ENCODE data around the gene INCA1. TPM values are rescaled to one million over a fixed set of nuclear protein-coding genes. Genes with fewer than 3 reads are reported as not detected.

Gene INCA1, protein sequence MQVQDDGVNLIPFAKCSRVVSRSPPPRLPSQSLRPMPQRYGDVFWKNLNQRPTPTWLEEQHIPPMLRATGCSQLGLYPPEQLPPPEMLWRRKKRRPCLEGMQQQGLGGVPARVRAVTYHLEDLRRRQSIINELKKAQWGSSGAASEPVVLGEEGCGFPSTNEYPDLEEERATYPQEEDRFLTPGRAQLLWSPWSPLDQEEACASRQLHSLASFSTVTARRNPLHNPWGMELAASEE
- 0.39 TPM in 1 of 2 replicates, not detected in the other for total RNA-seq

DNA sequence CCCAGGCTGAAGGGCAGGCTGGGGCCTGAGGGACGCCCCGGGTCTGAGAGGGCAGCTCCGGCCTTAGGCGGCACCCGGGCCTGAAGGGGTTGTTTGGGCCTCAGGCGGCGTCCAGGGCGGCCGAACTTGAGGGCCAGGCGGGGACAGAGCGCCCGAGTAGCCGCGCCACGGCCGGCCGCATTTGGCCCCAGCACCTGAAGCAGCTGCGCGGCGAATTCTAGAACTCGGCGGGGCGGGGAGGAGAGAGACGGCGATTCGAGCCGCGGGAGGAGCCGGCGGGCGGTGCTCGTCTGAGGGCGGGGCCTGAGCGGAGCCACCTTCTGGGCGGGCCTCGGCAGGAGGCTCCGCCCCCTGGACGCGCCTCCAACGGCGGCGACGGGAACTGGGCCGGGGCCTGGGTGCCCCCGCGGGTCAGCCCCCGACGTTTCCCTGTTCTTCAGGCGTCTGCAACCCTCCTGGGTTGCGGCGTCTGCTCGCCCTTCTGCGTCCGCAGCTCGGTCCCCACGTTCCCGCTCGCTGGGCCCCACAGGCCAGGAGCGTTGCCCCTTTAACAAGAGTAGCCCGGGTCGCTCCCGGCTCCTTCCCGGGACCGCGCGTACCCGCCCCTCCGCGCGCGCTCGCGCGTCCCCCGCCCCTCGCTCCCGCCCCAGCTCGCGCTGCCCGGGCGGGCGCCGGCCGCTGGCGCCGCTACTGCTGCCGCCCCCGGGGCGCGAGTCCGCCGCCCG is at the start of gene INCA1, which contains the start of gene KIF1C:
TSS of gene INCA1 (minus strand) at position 221 of the 725 bp plus-strand sequence. CDS start 3,085 bp downstream, outside the sequence.
TSS of gene KIF1C (plus strand) at position 649 of the 725 bp plus-strand sequence. CDS start 2,297 bp downstream, outside the sequence.

DNA sequence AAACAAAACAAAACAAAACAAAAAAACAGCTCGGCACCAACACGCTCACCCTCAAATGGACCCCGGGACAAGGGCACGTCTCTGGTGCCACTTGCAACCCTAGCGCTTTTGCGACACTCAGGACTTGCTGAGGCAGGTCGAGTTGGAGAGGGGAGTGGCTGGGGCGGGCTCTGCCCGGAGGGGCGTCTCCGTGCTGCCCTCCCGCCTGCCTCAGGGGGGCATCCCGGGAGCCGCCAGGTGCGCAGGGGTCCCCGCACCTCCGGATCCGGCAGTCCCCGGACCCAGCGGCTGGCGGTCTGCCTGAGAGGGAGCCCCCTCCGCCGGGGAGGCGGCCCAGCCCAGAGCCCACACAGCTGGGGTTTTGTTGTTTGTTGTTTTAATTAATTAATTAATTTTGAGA is 38.0 kb upstream of the INCA1 start, which contains the start of gene SLC52A1:
TSS of gene SLC52A1 (minus strand) at position 112 of the 400 bp plus-strand sequence. CDS start 820 bp downstream, outside the sequence.

DNA sequence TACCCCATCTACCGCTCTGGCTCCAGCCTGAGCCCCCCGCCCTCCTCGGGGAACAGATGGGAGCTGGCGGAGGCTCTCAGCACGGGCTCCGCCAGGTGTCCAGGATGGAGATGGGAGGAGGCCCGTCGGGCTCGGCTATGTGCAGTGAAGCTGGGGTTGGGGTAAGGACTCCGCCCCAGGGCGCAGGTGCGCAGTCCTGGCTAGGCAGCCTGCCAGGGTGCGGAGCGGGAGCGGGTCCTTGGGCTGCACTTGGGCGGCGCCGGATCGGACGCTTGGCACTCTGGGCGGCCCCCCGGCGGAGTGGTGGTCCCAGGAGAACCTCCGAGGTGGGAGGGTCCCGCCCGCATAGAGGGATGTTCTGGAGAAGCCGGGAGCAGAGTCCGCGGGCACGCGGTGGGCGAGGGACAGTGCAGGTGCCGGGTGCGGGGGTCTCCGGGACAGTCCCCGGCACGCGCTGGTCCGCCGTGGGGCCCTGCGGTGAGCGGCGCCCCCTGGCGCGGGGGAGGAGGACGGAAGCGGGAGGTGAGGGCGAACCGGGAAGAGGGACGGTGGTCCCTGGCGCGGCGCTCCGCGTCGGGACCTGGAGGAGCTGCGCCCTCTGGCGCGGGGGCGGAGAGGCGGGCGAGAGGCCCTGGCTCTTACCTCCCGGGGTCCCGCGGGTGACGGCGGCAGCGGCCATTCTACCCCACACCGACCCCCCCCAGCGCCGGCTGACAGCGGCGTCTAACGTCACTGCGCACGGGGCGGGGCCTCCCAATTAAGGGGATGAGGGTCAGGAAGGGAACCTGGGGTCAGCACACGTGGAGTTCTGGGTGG is 10.2 kb downstream of the INCA1 start, which contains the start of gene CAMTA2:
TSS of gene CAMTA2 (minus strand) at position 725 of the 816 bp plus-strand sequence. CDS start 1,453 bp downstream, outside the sequence.

DNA sequence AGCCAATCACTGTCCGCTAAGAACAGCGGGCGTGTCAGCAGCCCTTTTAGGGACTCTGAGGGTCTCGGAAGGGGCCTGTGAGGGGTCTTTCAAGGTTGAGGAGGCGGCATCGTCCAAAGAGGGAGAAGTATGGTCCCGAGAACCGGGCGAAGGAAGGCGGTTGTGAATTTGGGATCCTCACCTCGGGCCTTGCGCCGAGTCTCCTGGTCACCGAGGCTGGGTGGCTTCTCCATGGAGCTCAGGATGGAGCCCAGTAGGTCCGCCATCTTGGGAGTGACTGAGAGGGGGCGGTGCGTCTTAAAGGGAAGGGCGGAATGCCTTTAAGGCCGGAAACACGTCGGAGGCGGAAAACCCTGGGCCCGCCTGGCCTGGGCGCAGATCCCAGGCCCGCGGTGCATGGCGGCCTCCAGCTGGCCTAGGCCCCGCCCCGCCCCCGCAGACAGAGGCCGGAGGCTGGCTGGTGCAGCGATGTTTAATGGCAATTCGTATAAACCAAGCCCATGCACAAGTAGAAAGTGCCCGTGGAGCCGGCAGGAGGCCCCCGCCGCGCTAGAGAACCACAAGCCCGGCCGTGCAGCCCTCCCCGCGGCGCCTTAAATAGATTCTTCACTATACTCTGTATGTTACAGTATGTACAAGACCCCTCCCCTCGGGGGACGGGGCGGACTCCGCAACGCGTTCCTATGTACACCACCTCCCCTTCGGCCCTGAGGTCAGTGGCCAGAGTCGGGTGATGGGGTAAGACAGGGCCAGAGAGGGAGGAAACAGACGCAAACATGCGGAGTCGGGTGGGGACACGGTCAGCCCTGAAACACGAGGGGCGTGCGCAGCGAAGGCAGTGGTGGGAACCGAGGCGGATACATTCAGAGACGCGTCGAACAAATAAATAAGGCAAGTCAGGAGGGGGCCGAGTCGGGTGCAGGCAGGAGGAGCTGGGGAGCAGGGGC is 29.5 kb downstream of the INCA1 start, which contains the start of gene SPAG7:
TSS of gene SPAG7 (minus strand) at position 279 of the 947 bp plus-strand sequence. CDS start at position 266, 13 bp downstream.

DNA sequence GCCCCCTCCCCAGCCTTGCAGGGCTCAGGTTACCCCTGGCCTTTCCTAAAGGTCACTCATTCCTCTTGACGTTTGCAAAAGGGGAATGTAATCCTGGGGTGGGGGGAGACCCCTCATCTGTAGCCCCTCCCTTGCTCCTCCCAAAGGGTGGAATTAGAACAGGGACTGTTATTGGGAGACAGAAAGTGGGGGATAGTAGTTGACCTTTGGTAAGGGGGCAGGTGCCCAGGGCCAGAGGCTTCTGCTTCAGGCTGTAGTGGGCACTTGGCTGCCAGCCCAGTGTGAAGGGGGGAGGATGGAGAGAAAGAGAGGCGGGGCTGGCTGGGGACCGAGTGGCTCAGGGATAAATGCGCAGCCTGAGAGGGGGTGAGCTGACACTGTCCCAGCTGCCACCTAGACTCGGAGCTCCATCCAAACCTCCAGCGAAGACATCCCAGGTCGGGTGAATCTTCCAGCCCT is 46.5 kb downstream of the INCA1 start, which contains the start of gene ENO3:
TSS of gene ENO3 (plus strand) at position 374 of the 459 bp plus-strand sequence. CDS start 711 bp downstream, outside the sequence.

DNA sequence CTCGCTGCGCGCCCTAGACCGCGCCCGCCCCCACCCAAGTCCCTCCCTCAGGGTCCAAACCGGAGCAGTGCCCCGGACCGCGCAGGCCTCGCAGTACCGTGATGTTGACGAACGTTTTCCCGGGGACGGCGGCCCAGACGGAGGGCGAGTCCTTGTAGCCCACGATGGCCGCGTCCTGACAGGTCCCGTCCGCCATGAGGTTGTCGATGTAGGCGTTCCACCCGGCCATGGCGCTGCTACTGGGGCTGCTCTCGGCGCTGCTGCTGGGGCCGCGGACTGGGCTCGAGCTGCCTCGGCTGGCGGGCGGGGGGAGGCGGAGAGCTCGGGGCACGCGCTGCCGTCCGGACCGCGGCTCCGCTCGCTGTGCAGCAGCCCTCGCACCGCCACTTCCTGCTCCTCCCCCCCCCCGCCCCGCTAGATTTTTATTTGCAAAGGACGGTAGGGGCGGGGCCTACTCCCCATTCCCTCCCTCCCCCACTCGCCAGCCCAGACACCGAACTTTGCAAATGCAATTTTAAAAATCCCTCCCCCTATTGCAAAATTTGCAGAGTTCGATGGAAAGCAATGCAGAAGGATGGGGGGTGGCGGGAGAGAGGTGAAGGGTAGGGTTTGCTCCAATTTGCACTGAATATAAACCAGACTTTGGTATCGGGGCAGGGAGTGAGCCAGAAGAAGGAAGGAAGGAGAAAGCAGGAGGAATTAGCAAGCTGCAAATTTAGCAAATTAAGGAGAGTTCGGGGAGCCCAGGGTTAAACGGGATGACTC is 49.0 kb downstream of the INCA1 start, which contains the start of gene PFN1:
TSS of gene PFN1 (minus strand) at position 365 of the 765 bp plus-strand sequence. CDS start at position 229, 136 bp downstream.

DNA sequence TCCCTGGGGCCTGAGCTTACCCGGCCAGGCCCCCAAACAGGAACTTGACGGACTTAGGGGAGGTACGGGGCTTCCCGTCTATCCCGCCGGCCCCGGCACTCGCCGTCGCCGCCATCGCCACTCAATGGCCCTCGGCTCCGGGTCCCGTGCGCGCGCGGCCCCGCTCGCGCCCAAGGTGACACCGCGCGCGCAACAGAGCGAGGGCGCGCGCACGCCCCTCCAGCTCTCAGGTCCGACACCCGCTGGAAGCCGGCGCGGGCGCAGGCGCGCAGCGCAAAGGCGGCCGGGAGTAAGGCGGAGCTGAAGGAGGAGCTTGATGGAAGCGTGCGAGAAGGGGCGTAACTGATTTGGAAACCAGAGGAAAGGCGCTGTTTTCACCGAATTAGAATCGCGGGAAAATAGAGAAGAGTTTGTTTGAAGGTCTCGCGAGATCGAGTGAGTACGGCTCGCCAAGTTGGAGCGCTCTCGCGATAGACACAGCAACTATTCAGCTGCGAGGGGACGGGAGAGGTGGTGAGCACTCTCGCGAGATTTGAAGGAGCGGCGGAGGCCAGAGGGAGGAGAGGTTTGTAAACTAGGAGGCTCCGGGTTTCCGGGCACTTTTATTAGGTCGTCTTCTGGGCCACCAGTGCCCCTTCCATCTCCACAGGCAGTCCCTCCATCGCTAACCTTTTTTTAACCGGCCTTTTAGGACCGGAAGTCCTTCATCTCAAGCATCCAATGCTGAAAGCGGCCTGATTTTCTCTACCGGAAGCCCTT is 57.3 kb downstream of the INCA1 start, which contains the start of the genes RNF167 and SLC25A11:
TSS of gene RNF167 (plus strand) at position 473 of the 759 bp plus-strand sequence. CDS start 642 bp downstream, outside the sequence.
TSS of gene SLC25A11 (minus strand) at position 251 of the 759 bp plus-strand sequence. CDS start at position 115, 136 bp downstream.

Other genes starting within 250 kb of the INCA1 start
- not detected in 2 replicates for gene TM4SF5, start 225.6 kb downstream of the INCA1 start, total RNA-seq
- gene VMO1, start 211.2 kb downstream of the INCA1 start, total RNA-seq, result 0.13 and 0.44 TPM in 2 replicates
- not detected in 2 replicates for gene GLTPD2, start 208.6 kb downstream of the INCA1 start, total RNA-seq
- gene PSMB6, start 201.4 kb downstream of the INCA1 start, total RNA-seq, result 334 and 357 TPM in 2 replicates
- 18.0 and 18.8 TPM in 2 replicates for gene PLD2, start 190.4 kb downstream of the INCA1 start, total RNA-seq
- gene MINK1, start 164.2 kb downstream of the INCA1 start, total RNA-seq, result 30.3 and 30.9 TPM in 2 replicates
- gene C17orf107, start 98.0 kb downstream of the INCA1 start, total RNA-seq, result 0.30 and 0.93 TPM in 2 replicates
- 1.5 and 2.5 TPM in 2 replicates for gene CHRNE, start 94.4 kb downstream of the INCA1 start, total RNA-seq
- gene GP1BA, start 65.2 kb downstream of the INCA1 start, total RNA-seq, result 0.05 TPM in 1 of 2 replicates, not detected in the other
- 45.6 and 62.0 TPM in 2 replicates for gene SLC25A11, start 57.5 kb downstream of the INCA1 start, total RNA-seq
- gene RNF167, start 57.3 kb downstream of the INCA1 start, total RNA-seq, result 41.0 and 49.0 TPM in 2 replicates
- 1,622 and 1,639 TPM in 2 replicates for gene PFN1, start 49.0 kb downstream of the INCA1 start, total RNA-seq
- gene ENO3, start 46.4 kb downstream of the INCA1 start, total RNA-seq, result 0.10 TPM in 1 of 2 replicates, not detected in the other
- gene SPAG7, start 29.7 kb downstream of the INCA1 start, total RNA-seq, result 80.1 and 81.1 TPM in 2 replicates
- gene CAMTA2, start 9.8 kb downstream of the INCA1 start, total RNA-seq, result 11.8 and 14.2 TPM in 2 replicates
- 90.9 and 96.7 TPM in 2 replicates for gene KIF1C, start 428 bp upstream of the INCA1 start, total RNA-seq
- 0.69 and 1.00 TPM in 2 replicates for gene SLC52A1, start 37.9 kb upstream of the INCA1 start, total RNA-seq
- gene ZFP3, start 80.9 kb upstream of the INCA1 start, total RNA-seq, result 0.94 and 1.1 TPM in 2 replicates
- gene ZNF232, start 114.4 kb upstream of the INCA1 start, total RNA-seq, result 4.0 and 5.0 TPM in 2 replicates
- gene USP6, start 118.5 kb upstream of the INCA1 start, total RNA-seq, result not detected in 2 replicates
- gene ZNF594, start 194.3 kb upstream of the INCA1 start, total RNA-seq, result 2.2 and 3.5 TPM in 2 replicates
- not detected in 2 replicates for gene SCIMP, start 237.3 kb upstream of the INCA1 start, total RNA-seq

All from mammary microvascular endothelial cell (primary cell).